NCI-H187 treated with DMSO at 0.1 percent for 48 hours (cell line): Measurements from ENCODE around the gene GFOD1.
"Not testable (repeated sequence)": the region's sequence is repeated elsewhere in the genome, so short reads cannot be mapped to it uniquely, and the experiment has no call there.

Source experiments
- DNase-seq: peaks from one replicate; lab custom pipeline; 2025; lab: John Stamatoyannopoulos, UW

Gene GFOD1

DNA sequence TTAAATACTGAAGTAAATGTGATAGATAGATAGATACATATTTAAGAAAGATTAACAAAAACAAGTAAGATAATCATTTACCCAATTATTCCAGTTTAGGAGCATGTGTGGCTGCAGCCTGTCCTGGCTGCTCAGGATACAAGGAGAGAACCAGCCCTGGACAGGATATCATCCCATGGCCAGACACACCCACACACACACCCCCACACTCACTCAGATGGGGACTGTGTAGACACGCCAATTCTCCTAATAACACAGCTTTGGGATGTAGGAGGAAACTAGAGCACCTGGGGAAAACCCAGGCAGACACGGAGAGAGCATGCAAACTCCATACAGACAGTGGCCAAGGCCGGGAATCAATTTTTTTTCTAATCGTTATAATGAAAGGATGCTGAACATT lies 45.6 kb downstream of the GFOD1 start:
- DNase-seq, result no peak

DNA sequence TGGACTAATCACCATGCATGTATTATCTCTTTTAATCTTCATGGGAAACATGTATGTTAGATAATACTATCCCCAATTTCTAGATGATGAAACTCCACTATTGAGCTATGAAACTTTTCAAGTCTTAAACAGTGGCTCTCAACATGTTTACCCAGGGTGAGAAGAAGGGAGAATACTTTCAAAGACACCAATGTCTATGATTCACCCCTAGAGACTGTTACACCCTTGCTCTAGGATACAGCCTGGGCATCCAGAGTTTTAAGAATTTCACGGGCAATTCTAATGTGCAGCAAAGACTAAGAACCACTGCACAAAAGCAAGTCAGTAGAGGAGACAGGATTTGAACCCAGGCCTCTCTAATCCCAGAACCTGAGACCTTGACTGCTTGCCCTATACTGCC lies 47.8 kb downstream of the GFOD1 start:
- DNase-seq, result no peak

DNA sequence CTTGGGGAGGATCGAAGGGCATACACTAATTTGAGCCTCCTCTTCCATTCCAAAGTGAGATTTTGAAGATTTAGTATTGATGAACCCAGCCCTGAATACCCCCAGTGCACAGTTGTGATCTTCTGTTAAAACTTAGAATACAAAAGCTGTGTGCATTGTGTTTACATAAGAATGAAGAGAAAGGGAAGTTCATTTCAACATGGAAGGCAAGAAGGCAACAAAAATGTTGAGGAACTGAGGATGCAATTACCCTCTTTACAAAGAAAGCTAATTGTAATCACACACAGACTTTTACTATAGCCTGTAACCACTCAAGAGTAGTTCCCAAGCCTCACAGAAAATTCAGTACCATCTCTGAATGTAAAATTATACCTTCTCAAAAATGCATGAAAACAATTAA lies 49.3 kb downstream of the GFOD1 start:
- no peak for DNase-seq

DNA sequence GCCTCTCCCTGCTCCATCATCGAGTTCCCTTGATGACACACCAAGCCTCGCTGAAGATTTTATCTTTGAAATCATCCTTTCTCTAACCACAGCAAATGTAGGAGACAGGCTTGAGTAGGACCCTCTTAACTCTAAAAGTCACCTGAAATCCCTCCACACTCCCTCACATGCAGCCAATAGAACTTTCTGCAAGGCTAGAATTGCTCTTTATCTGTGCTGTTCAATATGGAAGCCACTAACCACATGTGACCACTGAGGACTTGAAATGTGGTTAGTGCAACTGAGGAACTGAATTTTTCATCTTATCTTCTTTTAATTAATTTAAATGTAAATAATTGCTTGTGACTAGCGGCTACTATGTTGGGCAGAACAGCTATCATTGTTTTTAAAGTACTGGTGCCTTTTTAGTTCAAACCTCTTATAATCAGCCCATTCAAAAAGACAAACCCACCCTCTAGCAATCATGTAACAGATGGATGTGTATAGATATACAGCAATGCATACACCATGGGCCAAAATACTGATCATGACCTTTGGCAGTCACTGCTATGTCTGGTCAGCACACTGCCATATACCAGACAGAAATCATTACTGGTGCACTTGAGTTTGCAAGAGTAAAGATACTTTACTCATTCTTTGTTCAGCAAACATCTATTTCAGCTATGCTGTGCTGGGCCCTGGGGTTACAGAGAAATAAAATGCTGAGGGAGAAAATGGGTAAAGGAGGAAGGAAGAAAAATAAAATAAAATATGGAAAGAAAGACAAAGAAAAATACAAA lies 50.0 kb downstream of the GFOD1 start:
- DNase-seq, result no peak

DNA sequence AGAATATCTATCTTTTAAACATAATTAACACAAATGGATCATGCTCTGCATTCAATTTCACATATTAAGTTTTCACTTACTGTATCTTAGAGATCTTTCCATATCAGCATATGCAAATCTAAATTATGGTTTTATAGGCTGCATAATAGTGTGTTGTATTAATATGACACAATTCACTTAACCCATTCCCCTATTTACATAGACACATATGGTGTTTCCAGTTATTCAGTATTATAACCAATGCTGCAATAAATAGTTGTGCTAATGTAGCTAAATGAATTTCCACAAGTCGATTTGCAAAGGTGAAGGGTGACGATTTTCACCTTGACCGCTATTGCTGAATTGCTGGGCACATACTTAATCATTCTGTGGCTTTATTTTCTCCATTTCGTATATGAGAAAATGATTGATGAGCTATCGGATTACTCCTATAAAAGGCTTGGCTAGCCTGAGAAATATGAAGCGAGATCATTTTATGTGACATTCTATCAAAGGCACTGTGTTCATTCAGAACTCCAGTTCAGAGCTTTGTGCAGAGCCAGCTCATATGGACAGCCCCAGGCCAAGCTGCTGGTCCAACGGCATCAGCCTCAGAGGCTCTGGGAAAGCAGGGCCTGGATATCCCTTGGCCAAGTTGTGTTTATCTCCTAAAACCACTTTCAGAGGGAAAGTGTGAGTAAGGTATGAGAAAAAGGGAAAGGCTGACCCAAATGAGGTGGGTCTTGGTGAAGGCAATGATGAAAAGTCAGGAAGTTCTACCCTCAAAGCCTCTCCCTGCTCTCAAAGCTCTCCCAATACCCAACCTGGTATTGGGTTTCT lies 50.8 kb downstream of the GFOD1 start:
- DNase-seq, result no peak

DNA sequence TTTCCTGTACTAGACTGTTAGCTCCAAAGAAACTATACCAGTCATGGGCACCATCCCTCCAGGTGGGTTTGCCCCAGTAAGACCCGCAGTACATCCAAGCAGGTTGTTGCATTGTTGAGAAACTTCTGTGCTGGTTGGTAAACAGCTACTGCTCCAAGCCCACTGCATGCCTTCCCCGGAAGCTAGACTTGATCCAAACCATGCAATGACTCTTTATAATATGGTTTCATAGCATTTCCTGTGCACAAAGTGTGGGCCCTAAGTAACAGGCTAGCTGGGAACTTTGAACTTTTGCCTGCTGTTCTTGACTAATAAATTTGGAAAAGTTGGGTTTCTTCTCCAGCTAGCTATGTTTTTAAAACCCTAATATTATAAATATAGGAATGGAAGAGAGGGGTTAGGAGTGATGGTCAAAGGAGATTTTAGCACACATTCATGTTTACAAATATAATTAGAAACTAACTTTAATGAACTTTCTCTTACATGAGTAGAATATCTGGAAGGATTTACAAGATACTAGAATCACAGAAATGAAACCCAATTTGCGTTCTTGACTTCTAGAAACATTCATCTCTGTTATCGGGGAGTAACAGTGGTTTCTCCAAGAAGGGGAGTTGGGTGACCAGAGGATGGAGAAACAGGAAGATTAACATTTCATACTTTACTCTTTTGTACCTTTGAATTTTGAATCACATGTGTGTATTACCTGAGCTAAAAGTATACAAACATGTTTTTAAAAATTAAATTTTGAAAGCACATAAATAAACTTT lies 51.7 kb downstream of the GFOD1 start:
- no peak for DNase-seq

DNA sequence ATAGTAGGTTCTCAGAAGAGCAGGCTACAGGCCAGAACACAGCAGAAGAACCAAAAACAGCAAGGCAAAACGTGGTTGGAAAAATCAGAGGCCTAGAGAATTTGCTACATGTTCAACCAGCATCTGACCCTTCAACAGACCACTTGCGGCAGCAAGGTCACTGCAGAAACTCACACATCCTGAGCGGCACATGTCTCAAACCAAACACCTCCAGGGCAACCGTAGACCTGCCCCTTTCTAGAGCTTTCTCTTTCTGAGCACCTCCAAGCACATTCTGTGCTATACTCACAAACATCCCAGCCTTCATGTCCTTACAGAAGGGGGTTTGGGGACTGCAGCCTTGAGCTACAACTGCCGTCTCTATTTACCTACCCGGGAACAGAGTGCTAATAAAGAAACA lies 52.6 kb downstream of the GFOD1 start:
- DNase-seq, result no peak

DNA sequence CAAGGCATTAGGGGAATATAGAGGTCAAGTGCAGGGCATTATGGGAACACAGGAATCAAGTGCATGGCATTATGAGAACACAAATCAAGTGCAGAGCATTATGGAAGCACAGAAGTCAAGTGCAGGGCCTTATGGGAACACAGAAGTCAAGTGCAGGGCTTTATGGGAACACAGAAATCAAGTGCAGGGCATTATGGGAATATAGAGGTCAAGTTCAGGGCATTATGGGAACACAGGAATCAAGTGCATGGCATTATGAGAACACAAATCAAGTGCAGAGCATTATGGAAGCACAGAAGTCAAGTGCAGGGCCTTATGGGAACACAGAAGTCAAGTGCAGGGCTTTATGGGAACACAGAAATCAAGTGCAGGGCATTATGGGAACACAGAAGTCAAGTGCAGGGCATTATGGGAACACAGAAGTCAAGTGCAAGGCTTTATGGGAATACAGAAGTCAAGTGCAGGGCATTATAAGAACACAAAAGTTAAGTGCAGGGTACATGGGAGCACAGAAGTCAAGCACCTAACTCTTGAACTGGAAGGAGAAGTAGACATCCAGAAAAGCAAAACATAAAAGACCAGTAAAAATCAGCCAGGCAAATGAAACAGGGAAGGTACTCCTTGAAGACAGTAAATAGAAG lies 53.1 kb downstream of the GFOD1 start:
- not testable (repeated sequence) for DNase-seq

DNA sequence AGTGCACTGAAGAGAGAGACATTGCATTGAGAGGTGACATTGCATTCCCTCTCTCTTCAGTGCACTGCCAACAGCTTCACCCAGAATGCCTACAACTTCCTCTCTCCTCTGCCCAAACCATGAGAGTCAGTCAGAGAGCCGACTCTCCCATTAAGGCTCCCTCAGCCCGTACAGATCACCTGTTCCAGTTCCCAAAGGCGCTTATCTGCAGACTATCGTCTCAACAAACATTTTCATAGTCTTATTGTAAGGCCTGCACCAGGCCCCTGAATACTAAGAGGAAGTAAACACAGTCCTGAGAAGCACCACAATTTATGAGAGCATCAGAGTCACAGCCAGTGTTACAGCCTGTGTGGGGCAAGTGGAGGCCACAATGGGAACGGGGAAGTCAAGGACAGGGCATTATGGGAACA lies 53.7 kb downstream of the GFOD1 start:
- no peak for DNase-seq

DNA sequence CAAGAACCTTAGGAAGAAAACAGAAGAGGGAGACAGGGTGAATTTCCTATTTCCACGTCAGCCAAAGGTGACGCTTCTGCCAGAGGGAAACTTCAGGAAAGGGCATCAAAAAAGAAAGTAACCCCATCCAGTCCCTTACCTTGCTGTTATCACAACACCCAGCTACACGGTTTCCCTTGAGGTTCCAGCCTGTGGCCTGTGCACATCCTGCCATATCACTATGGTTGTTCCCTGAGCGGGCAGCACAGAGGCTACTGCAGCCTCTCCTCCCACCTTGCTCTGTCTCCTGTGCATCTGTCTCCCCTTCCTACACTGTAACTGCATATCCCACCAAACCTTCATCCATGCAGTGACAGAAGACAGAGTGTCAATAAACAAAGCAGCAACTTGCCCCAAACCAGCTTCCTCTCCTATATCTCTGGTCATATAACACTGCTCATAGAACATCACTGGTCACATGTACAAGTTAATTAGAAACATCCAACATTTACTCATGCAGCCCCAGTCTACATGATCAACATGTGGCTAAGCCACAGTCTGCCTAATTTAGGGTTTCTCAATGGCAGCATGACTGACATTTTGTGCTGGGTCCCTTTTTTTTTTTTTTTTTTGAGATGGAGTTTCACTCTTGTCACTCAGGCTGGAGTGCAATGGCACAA lies 54.7 kb downstream of the GFOD1 start:
- no peak for DNase-seq

DNA sequence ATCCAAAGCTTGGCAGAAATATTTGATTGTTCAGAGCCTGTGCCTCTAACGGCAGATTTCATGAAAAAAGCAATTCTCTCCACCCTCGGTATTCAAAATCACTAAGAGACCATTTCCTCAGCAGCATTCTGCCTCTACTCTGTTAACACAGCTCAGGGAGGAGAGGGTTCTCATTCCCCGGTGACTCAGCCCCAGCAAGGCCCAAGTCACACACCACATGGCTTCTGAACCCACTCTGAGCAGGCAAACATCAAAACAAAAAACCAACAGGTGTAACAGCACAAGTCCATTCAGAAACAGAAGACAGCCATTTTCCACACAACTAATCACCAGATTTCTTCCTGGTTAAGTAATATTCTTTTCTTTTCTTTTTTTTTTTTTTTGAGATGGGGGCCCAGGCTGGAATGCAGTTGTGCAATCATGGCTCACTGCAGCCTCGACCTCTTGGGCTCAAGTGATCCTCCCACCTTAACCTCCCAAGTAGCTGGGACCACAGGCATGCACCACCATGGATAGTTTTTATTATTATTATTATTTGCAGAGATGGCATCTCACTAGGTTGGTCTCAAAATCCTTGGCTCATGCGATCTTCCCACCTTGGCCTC lies 55.4 kb downstream of the GFOD1 start:
- DNase-seq, result no peak

DNA sequence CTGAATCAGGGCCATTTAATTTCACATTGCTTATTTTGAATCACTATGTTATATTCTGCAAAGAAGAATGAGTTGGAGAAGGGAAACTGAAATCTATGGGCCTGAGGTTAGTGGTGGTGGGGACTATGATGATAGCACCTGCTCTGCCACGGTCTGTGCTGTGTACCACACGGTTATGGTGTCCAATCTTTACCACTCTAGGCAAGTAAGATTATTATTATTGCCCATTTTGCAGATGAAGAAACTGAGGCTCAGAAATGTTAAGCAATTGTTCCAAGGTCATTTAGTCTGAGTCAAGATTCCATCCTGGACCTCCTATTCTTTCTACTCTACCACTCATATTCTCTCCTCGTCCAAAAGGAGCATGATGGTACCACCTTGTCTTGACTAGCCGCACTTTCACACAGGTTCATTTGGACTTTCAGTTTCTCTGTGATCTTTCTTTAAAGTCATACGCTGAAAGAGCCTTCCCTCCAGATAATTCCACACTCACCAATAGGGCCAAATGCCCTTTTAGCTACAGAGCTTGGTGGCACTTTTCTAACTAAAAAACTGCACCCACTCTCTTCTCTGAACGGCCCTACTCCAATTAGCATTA lies 56.2 kb downstream of the GFOD1 start:
- DNase-seq, result no peak

DNA sequence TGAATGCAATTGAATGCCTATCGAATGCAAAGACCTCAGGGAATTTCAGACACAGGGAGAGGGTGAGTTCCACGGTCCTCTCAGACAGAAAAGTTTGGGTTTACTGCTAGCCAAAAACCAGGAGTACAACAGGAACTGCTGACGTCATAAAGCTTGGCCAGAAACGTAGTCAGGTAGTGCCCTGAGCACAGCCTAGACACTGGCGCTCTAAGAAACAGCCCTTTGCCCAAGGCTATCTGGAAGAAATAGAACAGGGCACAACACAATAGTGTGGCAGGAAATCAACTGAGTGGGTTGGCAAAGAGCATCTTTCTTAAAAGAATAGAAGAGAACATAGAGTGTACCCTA lies 58.0 kb downstream of the GFOD1 start:
- no peak for DNase-seq

DNA sequence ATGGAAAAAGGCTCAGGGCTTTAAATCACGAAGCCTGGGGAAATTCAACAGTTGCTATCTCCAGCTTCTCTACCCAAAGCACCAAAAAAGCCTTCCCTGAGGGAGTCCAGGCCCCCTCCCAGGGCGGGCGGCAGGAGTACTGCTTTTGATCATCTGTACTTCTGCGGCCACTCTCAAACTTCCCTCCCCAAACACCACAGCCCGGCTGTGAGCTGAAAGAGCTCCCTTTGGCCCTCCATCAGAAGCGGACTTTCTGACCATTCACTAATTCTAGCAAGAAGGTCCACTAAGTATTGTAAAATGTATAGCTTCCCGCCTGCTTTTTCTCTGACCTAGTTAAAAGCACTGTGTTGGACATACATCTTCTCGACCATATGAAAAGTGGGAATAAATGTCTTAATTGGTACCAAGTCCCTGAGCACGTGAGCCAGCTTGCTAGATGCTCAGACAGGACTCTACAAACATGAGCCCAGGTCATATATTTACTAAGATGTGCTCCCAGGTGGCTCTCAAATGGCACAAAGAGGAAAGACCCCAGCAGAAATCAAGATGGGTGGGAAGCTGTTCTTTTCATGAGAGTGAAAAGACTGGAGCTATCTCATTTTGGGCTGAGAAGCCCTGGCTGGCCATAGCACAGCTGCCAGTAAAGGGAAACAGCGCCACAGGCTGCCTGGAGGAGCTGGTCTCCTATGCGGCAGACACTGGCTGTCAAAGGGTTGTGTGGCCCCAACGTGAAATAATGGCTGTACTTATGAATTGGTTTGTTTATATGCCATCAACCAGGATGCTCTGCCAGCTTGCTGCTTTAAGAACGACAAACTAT lies 58.6 kb downstream of the GFOD1 start:
- no peak for DNase-seq

DNA sequence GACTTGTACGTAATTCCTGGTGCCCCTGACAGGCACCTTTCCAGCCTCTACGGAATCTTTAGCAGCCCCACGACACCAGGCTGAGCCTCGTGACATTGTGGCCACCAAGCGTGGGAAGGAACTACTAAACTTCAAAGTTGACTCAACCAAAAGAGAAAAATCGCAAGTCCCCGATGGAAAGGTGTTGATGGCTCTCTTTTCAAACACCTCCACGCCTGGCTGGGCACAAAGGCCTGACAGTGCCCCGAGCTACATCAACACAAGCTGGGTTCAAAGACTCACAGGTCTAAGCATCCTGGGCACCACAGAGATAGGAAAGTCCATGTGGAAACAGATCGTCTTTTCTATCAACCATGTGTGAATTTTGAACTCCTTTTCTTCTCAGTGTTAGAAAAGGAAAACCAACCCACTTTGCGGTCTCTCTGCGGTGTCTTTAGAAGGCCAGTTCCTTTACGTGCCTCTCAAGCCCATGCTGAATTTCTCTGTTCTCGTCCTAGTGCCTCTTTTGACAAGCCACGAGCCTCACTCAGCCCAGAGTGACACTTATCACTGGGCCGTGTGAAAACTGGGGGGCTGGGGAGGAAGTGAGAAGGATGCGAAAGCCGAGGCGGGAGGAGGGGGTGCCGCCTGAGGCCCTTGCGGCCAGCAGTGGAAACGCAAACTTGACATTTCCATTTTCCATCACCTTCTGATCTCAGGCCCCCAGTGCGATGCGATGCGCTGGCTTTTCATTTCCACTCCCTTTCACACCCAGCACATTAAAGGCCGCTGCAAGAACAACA lies 59.4 kb downstream of the GFOD1 start:
- no peak for DNase-seq

DNA sequence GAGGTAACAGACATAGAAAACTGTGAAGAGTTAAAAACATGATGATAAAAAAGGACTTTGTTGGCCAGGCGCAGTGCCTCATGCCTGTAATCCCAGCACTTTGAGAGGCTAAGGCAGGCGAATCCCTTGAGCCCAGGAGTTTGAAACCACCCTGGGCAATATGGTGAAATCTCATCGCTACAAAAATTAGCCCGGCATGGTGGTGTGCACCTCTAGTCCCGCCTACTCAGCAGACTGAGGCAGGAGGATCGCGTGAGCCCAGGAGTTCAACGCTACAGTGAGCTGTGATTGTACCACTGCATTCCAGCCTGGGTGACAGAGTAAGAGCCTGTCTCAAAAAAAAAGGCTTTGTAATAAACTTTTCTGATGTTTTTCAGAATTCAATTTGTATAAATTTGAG lies 60.1 kb downstream of the GFOD1 start:
- DNase-seq, result no peak

DNA sequence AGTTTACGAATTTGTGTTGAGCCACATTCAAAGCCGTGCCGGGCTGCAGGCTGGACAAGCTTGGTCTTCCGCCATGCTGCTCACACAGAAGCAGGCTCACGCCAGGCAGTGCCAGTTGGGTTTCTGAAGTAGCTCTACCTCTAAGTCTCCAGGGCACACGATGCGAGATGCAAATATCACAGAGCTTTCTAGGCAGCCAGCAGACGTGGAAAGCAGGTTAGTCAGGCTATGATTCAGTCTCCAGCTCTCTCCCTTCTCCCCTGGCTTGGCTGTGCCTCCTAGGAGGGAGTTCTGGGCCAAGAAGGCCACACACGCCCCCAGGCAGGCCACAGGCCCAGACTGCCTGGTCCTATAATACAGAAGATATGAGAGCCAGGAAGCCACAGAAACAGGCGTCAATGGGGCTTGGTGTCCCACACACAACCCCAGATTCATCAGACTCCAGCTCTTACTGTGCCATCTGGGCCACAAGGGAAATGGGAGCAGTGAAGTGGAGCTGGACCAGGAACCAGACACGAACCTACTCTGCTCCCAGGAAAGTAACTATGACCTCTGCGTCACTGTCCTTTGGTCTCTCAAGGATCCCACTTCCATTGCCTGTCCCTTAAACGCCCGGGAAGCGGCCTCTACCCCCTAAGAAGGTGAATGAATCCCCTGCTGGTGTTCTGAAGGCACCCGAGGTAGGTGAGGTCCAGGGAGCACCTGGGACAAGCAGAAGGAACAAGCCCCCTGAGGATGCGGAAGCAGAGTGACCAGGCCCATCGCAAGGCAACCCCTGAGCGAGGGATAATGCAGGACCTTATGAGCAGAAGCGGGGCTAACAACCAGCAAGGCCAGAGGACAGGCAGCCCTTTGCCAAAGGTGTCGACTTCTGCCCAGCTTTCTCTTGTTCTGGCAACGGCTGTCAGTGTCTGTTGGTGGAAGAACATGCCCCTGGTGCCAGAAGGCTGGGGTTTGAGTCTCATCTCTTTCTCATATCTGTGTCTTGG lies 61.2 kb downstream of the GFOD1 start:
- DNase-seq, result no peak

DNA sequence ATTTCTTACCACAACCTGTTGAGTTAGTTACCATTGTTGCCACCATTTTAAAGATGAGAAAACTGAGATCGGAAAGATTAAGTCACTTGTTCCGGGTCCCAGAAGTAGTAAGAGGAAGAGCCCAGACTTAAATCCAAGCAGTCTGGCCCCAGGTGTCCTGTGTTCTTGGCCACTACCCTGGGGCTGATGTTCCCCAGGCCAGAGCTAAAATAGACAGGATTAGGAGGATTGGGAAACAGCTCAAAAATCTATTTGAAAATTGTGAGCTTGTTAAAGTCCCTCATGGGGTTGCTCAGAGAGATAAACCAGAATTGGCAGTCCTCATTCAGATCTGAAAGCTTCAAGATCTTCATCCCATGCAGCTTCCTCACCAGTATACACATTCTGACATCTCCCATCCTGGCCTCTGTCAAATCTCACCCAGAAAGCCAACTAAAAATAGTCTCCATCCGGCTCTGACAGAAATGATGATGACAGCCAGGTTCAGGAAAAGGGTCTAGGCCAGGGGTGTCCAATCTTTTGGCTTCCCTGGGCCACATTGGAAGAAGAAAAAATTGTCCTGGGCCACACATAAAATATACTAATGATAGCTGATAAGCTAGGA lies 62.0 kb downstream of the GFOD1 start:
- no peak for DNase-seq
